Endodermal cell (in vitro differentiated cells): ENCODE measurements around the gene PAGE4. TPM values are rescaled to one million over a fixed set of nuclear protein-coding genes. Genes with fewer than 3 reads are reported as not detected.
A peak's percentile ranks its signal among the peaks of the same experiment; 100 is the strongest.

Source experiments
- DNase-seq: peaks from one replicate; pipeline ENCODE4 v3.0.0-alpha.2; 2017
- H3K27ac ChIP-seq: 2 replicates; pipeline ENCODE4 v1.5.1; 2013; ENCODE audit warnings: mild to moderate bottlenecking, low read depth, low read length, moderate library complexity
- H3K27me3 ChIP-seq: 2 replicates; pipeline ENCODE4 v1.6.1; 2013; ENCODE audit warnings: mild to moderate bottlenecking, low read length, moderate library complexity; ENCODE audit not compliant: insufficient read depth, control insufficient read depth, poor library complexity, severe bottlenecking
- H3K36me3 ChIP-seq: 2 replicates; pipeline ENCODE4 v1.7.0; 2013; ENCODE audit warnings: mild to moderate bottlenecking, low read length, moderate library complexity; ENCODE audit not compliant: control insufficient read depth, insufficient read depth
- H3K4me1 ChIP-seq: one replicate; pipeline ENCODE4 v1.7.0; 2013; ENCODE audit warnings: low read length; ENCODE audit not compliant: control insufficient read depth, insufficient read depth
- H3K4me3 ChIP-seq: 2 replicates; pipeline ENCODE4 v1.5.1; 2013; ENCODE audit warnings: mild to moderate bottlenecking, low read length, moderate library complexity
- H3K9ac ChIP-seq: 2 replicates; pipeline ENCODE4 v1.6.1; 2013; ENCODE audit warnings: mild to moderate bottlenecking, low read length, moderate library complexity; ENCODE audit not compliant: poor library complexity, severe bottlenecking; ENCODE audit errors: extremely low read depth
- H3K9me3 ChIP-seq: 2 replicates; pipeline ENCODE4 v1.6.1; 2013; ENCODE audit warnings: mild to moderate bottlenecking, low read length, moderate library complexity; ENCODE audit not compliant: control insufficient read depth
- H3K27ac Mint-ChIP-seq: 2 replicates; pipeline ENCODE4 v1.8.0; 2020; ENCODE audit warnings: mixed read lengths
- H3K27me3 Mint-ChIP-seq: 2 replicates; pipeline ENCODE4 v1.8.0; 2021; ENCODE audit warnings: mild to moderate bottlenecking, mixed read lengths; ENCODE audit not compliant: insufficient read depth
- H3K36me3 Mint-ChIP-seq: 2 replicates; pipeline ENCODE4 v1.8.0; 2020; ENCODE audit warnings: low read depth, mixed read lengths
- H3K4me1 Mint-ChIP-seq: 2 replicates; pipeline ENCODE4 v1.8.0; 2020; ENCODE audit warnings: mixed read lengths
- H3K4me3 Mint-ChIP-seq: 2 replicates; pipeline ENCODE4 v1.8.0; 2020; ENCODE audit warnings: mild to moderate bottlenecking, moderate library complexity, mixed read lengths
- H3K9me3 Mint-ChIP-seq: 2 replicates; pipeline ENCODE4 v1.8.0; 2020; ENCODE audit warnings: mild to moderate bottlenecking, mixed read lengths
- WGBS, 2 experiments: methylation state at CpG; one replicate each; pipeline versions ENCODE4 v1.1.5 to v1.1.7; 2013; ENCODE audit warnings: missing lambda C conversion rate in 2 of 2, mixed read lengths in 1 of 2; ENCODE audit not compliant: insufficient coverage in 1 of 2, insufficient read length in 1 of 2; 5-methylcytosine and 5-hydroxymethylcytosine counted together
- total RNA-seq, 2 donors: library from RNA; stranded (reverse); fragmentation: NEBNext Ultra II Directional in 1 of 2; extraction: Animal tissue kit (Norgen Biotek cat#: 25700) in 1 of 2; gene quantifications; 2 replicates in 1 of 2; 3 replicates in 1 of 2; pipeline ENCODE4 v1.2.1, GENCODE V29; 2021
- TF ChIP-seq, protein P1 (sequence below): fragments of 200-600 bp; sonication (generic); conservative IDR thresholded peaks from 2 replicates; pipeline ENCODE4 v1.5.0; 2021; ENCODE audit warnings: antibody characterized with exemption, mild to moderate bottlenecking

PAGE4 gene
- total RNA-seq, 2 donors from 2014 or later, result not detected

DNA sequence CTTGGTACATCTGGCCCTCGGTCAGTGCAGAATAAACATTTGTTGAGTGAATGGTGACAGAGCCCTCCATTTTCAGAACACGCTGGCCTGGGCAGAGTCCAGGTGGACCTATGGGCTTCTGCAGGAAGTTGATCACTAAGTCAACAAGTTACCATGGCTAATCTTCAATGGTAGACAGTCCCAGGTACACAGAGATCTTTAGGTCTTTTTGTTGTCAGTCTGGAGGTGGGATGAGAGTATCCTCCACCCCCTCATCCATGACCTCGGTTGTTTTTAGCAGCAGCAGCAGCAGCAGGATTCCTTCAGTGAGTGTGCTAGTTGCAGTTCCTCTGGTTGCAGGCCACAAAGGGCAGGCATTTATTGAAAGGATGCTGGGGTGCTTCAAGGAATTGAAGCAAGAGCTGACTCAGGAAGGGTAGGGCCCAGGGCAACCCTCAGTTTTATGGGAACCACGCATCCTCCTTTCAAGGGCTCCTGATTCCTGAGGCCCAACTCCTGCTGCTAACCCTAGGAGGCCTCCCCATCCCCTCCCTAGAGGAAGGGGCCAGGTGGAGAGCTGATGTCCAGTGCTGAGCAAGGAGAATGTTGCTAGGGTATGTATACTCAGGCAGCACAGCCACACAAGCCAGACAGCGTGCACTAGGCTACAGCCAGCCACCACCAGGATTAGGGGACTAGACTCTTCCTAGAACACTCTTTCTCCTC, 48.4 kb downstream of the PAGE4 start:
- peaks cover 5% of the 10 kb centered on the region for H3K36me3 Mint-ChIP-seq
- H3K4me3 Mint-ChIP-seq, result no peak overlapping the region
- Histone ChIP-seq H3K4me3 (no peak overlapping the region), H3K27ac (no peak overlapping the region), H3K36me3 (no peaks in the 10 kb centered on the region), H3K9ac (no peak overlapping the region), H3K9me3 (no peaks in the 10 kb centered on the region), H3K27me3 (no peaks in the 10 kb centered on the region), H3K4me1 (no peaks in the 10 kb centered on the region)
- H3K4me1 Mint-ChIP-seq, result no peaks in the 10 kb centered on the region
- 83% methylated on average over 5 of the region's 5 CpGs; no CpG with 5 or more reads in 1 of the 2 experiments for WGBS, 2 experiments
- H3K27ac Mint-ChIP-seq, result no peak overlapping the region
- peaks cover 47% of the 10 kb centered on the region for H3K9me3 Mint-ChIP-seq
- H3K27me3 Mint-ChIP-seq, result peaks cover 7% of the 10 kb centered on the region
- TF ChIP-seq, protein P1, sequence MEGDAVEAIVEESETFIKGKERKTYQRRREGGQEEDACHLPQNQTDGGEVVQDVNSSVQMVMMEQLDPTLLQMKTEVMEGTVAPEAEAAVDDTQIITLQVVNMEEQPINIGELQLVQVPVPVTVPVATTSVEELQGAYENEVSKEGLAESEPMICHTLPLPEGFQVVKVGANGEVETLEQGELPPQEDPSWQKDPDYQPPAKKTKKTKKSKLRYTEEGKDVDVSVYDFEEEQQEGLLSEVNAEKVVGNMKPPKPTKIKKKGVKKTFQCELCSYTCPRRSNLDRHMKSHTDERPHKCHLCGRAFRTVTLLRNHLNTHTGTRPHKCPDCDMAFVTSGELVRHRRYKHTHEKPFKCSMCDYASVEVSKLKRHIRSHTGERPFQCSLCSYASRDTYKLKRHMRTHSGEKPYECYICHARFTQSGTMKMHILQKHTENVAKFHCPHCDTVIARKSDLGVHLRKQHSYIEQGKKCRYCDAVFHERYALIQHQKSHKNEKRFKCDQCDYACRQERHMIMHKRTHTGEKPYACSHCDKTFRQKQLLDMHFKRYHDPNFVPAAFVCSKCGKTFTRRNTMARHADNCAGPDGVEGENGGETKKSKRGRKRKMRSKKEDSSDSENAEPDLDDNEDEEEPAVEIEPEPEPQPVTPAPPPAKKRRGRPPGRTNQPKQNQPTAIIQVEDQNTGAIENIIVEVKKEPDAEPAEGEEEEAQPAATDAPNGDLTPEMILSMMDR, result no peak
- DNase-seq, result no peak

DNA sequence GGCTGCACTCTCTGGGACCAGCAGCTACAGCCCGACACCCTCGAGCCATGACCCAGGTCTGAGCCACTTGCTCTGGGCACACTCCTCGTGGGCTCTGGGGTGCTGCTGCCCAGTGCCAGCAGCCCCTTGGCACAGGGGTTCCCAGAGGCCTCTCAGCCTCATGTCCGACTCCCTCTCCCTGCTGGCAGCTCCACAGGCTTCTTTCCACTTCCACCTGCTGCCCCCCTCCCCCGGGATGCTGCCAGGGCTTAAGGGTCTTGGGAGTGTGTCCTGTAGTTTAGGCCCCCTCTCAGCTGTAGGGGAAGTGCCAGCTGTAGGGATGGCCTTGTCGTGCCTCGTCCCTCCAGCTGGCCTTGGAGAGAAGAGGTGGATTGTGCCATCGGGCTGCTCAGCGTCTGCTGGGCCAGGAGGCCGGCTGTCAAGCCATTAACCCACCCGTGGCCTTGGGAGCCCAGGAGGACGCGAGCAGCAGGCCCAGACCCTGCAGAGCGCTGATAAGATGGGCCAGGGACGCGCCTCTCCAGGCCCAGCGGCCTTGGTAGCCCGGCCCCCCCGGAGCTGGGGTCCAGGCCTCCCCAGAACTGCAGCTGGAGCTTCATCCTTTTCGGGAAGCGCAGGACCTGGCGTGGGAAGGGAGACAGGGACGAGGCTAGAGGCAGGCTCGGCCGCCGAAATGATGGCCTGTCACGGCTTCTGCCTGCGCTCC, 49.2 kb downstream of the PAGE4 start:
- WGBS, 2 experiments, result 33 to 100% methylated on average over 1 to 27 of the region's 28 CpGs

DNA sequence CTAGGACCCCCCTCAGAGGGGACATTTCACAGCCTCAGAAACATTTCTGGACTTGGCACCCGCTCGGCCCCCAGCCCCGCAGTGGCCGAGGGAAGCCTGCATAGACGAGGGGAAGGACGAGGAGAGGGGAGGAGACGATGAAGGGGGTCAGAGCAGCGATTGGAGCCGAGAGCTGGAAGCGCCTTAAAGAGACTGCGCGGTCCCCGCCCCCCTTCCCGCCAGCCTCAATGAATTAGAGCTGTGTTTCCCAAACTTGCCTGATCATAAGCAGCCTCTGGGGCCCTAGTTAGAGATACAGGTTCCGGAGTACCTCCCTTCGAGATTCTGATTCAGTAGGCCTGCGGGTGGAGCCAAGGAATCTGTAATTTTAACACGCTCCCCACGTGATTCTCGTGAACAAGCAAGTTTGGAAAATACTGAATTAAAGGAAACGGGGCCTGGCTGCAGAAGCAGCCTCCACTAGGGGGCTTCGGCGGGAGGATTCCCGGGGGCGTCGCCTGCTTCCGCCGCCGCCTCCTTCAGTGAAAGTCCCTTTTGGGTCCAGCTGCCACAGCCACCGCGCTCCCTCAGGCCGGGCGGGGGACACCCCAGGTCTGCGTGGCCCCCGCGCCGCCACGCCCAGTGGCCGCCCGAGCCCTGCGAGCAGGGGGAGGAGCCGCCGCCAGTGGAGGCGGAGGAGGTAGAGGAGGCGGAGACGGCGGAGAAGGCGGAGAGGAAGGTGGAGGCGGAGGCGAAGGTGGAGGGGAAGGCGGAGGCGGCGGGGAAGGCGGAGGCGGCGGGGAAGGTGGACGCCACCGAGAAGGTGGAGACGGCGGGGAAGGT, 49.9 kb downstream of the PAGE4 start, which contains the start of gene USP27X:
TSS of gene USP27X (plus strand) at position 651 of the 822 bp plus-strand sequence. CDS start 824 bp downstream, outside the sequence.
- Mint-ChIP-seq H3K9me3 (peaks cover 48% of the 10 kb centered on the region), H3K4me3 (peak within 1 kb of the TSS; percentile 67), H3K36me3 (peaks cover 5% of the 10 kb centered on the region), H3K27ac (peak within 1 kb of the TSS; percentile 80), H3K27me3 (peaks cover 7% of the 10 kb centered on the region), H3K4me1 (no peaks in the 10 kb centered on the region)
- no peaks in the 10 kb centered on the region for H3K36me3 ChIP-seq
- peak within 1 kb of the TSS; percentile 83 for H3K4me3 ChIP-seq
- H3K9me3 ChIP-seq, result no peaks in the 10 kb centered on the region
- TF ChIP-seq, protein P1, result peak; percentile 82
- no peaks in the 10 kb centered on the region for H3K4me1 ChIP-seq
- 0% methylated on average over 3 to 35 of the region's 60 CpGs for WGBS, 2 experiments
- H3K27ac ChIP-seq, result no peak within 1 kb of the TSS
- peak; percentile 88 for DNase-seq
- H3K27me3 ChIP-seq, result no peaks in the 10 kb centered on the region
- peak within 1 kb of the TSS; percentile 41 for H3K9ac ChIP-seq

More for the DNA sequence above, 49.2 kb downstream of the PAGE4 start:
- peaks cover 5% of the 10 kb centered on the region for H3K36me3 Mint-ChIP-seq
- no peaks in the 10 kb centered on the region for H3K4me1 Mint-ChIP-seq
- no peak overlapping the region for H3K27ac Mint-ChIP-seq
- Histone ChIP-seq H3K9me3 (no peaks in the 10 kb centered on the region), H3K9ac (no peak overlapping the region), H3K4me3 (peak overlapping the region; percentile 72), H3K4me1 (no peaks in the 10 kb centered on the region), H3K36me3 (no peaks in the 10 kb centered on the region), H3K27ac (no peak overlapping the region), H3K27me3 (no peaks in the 10 kb centered on the region)
- peak; percentile 44 for DNase-seq
- H3K9me3 Mint-ChIP-seq, result peaks cover 48% of the 10 kb centered on the region
- H3K4me3 Mint-ChIP-seq, result peak overlapping the region; percentile 67
- TF ChIP-seq, protein P1, result no peak
- peaks cover 7% of the 10 kb centered on the region for H3K27me3 Mint-ChIP-seq
